Endothelial cell of umbilical vein (primary cell): ENCODE results near the gene RANBP3. TPM values are rescaled to one million over a fixed set of nuclear protein-coding genes. Genes with fewer than 3 reads are reported as not detected.

Source experiments
- BruUV-seq: library from RNA; stranded (reverse); fragments of 400-500 nt; replicated peaks from 2 replicates; lab custom pipeline; 2021; lab: Mats Ljungman, UMichigan
- CTCF ChIA-PET: fragments of 300-600, 350-600 bp; sonication (Branson Sonifier 250); formaldehyde crosslinking; loops from one replicate; lab custom pipeline; 2021; ENCODE audit warnings: antibody characterized with exemption, inconsistent platforms; lab: Charles Lee
- POLR2A ChIA-PET: fragments of 300-600, 350-600 bp; sonication (Branson Sonifier 250); formaldehyde crosslinking; loops from one replicate; lab custom pipeline; 2021; ENCODE audit warnings: antibody characterized with exemption, inconsistent platforms; lab: Charles Lee
- DNase-seq: peaks from one replicate; pipeline ENCODE4 v3.0.0-alpha.2; 2011; ENCODE audit warnings: low read depth, low spot score
- FAIRE-seq: peaks from 2 replicates; lab custom pipeline; 2011; peaks lifted over from hg19 to GRCh38; lab: Jason Lieb, UNC
- H2AFZ ChIP-seq: 2 replicates; pipeline ENCODE4 v1.6.0; 2012; ENCODE audit warnings: low read depth, low read length, control low read depth, inconsistent platforms
- H3K27ac ChIP-seq: 2 replicates; pipeline ENCODE4 v1.5.1; 2011; ENCODE audit warnings: low read depth, mild to moderate bottlenecking, control low read depth, low read length, moderate library complexity; ENCODE audit not compliant: insufficient read depth
- H3K27me3 ChIP-seq, 2 experiments: 2 replicates each; pipeline versions ENCODE4 v1.6.0 to v1.6.1; 2011; ENCODE audit warnings: low read length in 2 of 2, mixed read lengths in 1 of 2; ENCODE audit not compliant: control insufficient read depth in 2 of 2, insufficient read depth in 2 of 2
- H3K36me3 ChIP-seq, 2 experiments: 2 replicates in 1 of 2; 3 replicates in 1 of 2; pipeline ENCODE4 v1.5.1; 2011; ENCODE audit warnings: low read length in 2 of 2, mild to moderate bottlenecking in 1 of 2, moderate library complexity in 1 of 2; ENCODE audit not compliant: control insufficient read depth in 2 of 2, insufficient read depth in 2 of 2; ENCODE audit errors: extremely low read depth in 1 of 2
- H3K4me1 ChIP-seq: 3 replicates; pipeline ENCODE4 v1.5.1; 2011; ENCODE audit warnings: mild to moderate bottlenecking, low read length; ENCODE audit not compliant: control insufficient read depth, insufficient read depth; ENCODE audit errors: extremely low read depth
- H3K4me2 ChIP-seq: 2 replicates; pipeline ENCODE4 v1.6.1; 2011; ENCODE audit warnings: low read length, control low read depth, mixed read lengths; ENCODE audit not compliant: insufficient read depth
- H3K4me3 ChIP-seq, 3 experiments: fragments of 200-600 bp in 1 of 3; sonication (generic), shearing (Covaris generic) in 1 of 3; replicated peaks in 1 of 3; 2 replicates each; pipeline ENCODE4 v1.5.1; 2011 to 2016; ENCODE audit warnings: control low read depth in 3 of 3, low read length in 3 of 3, mild to moderate bottlenecking in 2 of 3, inconsistent platforms in 1 of 3, low read depth in 1 of 3, moderate library complexity in 1 of 3; ENCODE audit not compliant: insufficient read depth in 1 of 3
- H3K79me2 ChIP-seq: 2 replicates; pipeline ENCODE4 v1.6.0; 2012; ENCODE audit warnings: low read length, inconsistent platforms; ENCODE audit not compliant: control insufficient read depth, insufficient read depth
- H3K9ac ChIP-seq: replicated peaks from 2 replicates; pipeline ENCODE3; 2011; ENCODE audit warnings: low read length, control low read depth; ENCODE audit not compliant: insufficient read depth; ENCODE audit errors: extremely low read depth
- H3K9me1 ChIP-seq: replicated peaks from 3 replicates; pipeline ENCODE4 v1.6.0; 2011; ENCODE audit warnings: mild to moderate bottlenecking, low read length; ENCODE audit not compliant: control insufficient read depth, insufficient read depth; ENCODE audit errors: extremely low read depth
- H3K9me3 ChIP-seq: replicated peaks from 2 replicates; pipeline ENCODE4 v1.5.1; 2012; ENCODE audit warnings: low read length, inconsistent platforms; ENCODE audit not compliant: control insufficient read depth, insufficient read depth
- H4K20me1 ChIP-seq: replicated peaks from 2 replicates; pipeline ENCODE3; 2011; ENCODE audit warnings: mild to moderate bottlenecking, low read length; ENCODE audit not compliant: control insufficient read depth, insufficient read depth; ENCODE audit errors: extremely low read depth
- CTCF ChIP-seq, 2 donors: IDR thresholded peaks; 1 replicate in 1 of 2; 2 replicates in 1 of 2; pipeline ENCODE4 v1.5.1; 2011; ENCODE audit warnings: low read length in 2 of 2, mild to moderate bottlenecking in 2 of 2, moderate library complexity in 2 of 2, control low read depth in 1 of 2, inconsistent platforms in 1 of 2, low read depth in 1 of 2; ENCODE audit not compliant: insufficient read depth in 1 of 2; ENCODE audit errors: extremely low read depth in 1 of 2
- EZH2 ChIP-seq: IDR thresholded peaks from 2 replicates; pipeline ENCODE4 v1.6.1; 2012; ENCODE audit warnings: borderline replicate concordance, low read depth, mild to moderate bottlenecking, moderate library complexity, low read length, inconsistent platforms; ENCODE audit not compliant: severe bottlenecking
- FOS ChIP-seq: IDR thresholded peaks from 2 replicates; pipeline ENCODE4 v1.6.1; 2011; ENCODE audit warnings: mild to moderate bottlenecking, low read length, moderate library complexity, borderline replicate concordance; ENCODE audit not compliant: insufficient read depth
- GATA2 ChIP-seq: IDR thresholded peaks from 2 replicates; pipeline ENCODE4 v1.7.0; 2011; ENCODE audit warnings: low read depth, mild to moderate bottlenecking, moderate library complexity, mixed read lengths, low read length; ENCODE audit not compliant: insufficient read length, insufficient read depth
- JUN ChIP-seq: IDR thresholded peaks from 2 replicates; pipeline ENCODE4 v1.6.1; 2011; ENCODE audit warnings: borderline replicate concordance, low read depth; ENCODE audit not compliant: insufficient read length, insufficient read depth
- MAX ChIP-seq: IDR thresholded peaks from 2 replicates; pipeline ENCODE4 v1.6.1; 2011; ENCODE audit not compliant: insufficient read depth, insufficient read length
- MYC ChIP-seq: IDR thresholded peaks from one replicate; pipeline ENCODE4 v1.6.1; 2011; ENCODE audit warnings: mild to moderate bottlenecking, low read depth, low read length
- POLR2A ChIP-seq: IDR thresholded peaks from 2 replicates; pipeline ENCODE4 v1.6.1; 2012; ENCODE audit warnings: low read depth, mild to moderate bottlenecking, control low read depth, low read length
- POLR2AphosphoS5 ChIP-seq: IDR thresholded peaks from 2 replicates; pipeline ENCODE4 v1.6.1; 2012; ENCODE audit warnings: low read depth, mild to moderate bottlenecking, control low read depth, low read length, moderate library complexity; ENCODE audit not compliant: insufficient read depth
- dilution Hi-C: fragments of 300-500 bp; cut with MboI; formaldehyde crosslinking; loops from one replicate; pipeline ENCODE4 v1.15.0; 2019; ENCODE audit warnings: low sequenced_read_pairs; ENCODE audit not compliant: extremely low pct_ligation_motif_present
- intact Hi-C: fragments of 100-400 bp; cut with micrococcal nuclease; formaldehyde crosslinking; loops from one replicate; pipeline ENCODE4 v1.10.0; 2022
- polyA plus RNA-seq, 4 experiments: library from polyadenylated mRNA; depleted of rRNA in 3 of 4; stranded (reverse) in 3 of 4; unstranded in 1 of 4; fragments of >200 nt; gene quantifications; 2 replicates each; pipeline versions ENCODE4 v1.2.1 to v1.2.3, GENCODE V29; 2011 to 2012; ENCODE audit warnings: missing spikeins in 1 of 4
- total RNA-seq: library from RNA; stranded (reverse); gene quantifications from 2 replicates; pipeline ENCODE4 v1.2.3, GENCODE V29; 2021

RANBP3 gene
- total and polyA plus RNA-seq, 2 donors (not counting 3 experiments of a cell fraction or from before 2014, with no cell fraction given) = 72.3 to 85.3 TPM

GRCh38 chr19:6012426-6013170, 34.7 kb upstream of the RANBP3 start:
- Histone ChIP-seq H3K4me1 (peaks cover 14% of the 10 kb centered on the region), H3K9me3 (no peaks in the 10 kb centered on the region), H3K4me3 (no peak overlapping the region), H3K27me3 (no peaks in the 10 kb centered on the region), H4K20me1 (no peaks in the 10 kb centered on the region), H3K4me2 (no peak overlapping the region), H3K9me1 (no peaks in the 10 kb centered on the region), H2AFZ (no peak overlapping the region), H3K9ac (no peak overlapping the region), H3K36me3 (peaks cover 0 to 3% of the 10 kb centered on the region in 2 experiments), H3K27ac (no peak overlapping the region), H3K79me2 (no peaks in the 10 kb centered on the region)
- ChIA-PET CTCF (interaction anchor here (1.3 to 4.4 kb wide), 7 partner anchors 10 to 209 kb away, joined by 5 to 63 read pairs (median 8); no protein-coding TSS in a partner anchor), POLR2A (interaction anchor here (1.5 kb wide), 1 partner anchor 10 kb away, joined by 6 read pairs; no protein-coding TSS in a partner anchor)
- intact Hi-C loops = no loop called here
- DNase-seq (no peak), FAIRE-seq (no peak)
- dilution Hi-C loops = no loop called here
- TF ChIP-seq EZH2 = no peak
- TF ChIP-seq FOS = no peak
- TF ChIP-seq JUN = no peak
- TF ChIP-seq GATA2 = no peak
- TF ChIP-seq POLR2AphosphoS5 = no peak
- TF ChIP-seq MYC = no peak
- no peak for TF ChIP-seq MAX
- TF ChIP-seq POLR2A = no peak
- no peak for TF ChIP-seq CTCF (IDR thresholded peaks at IDR 0.05; ENCODE audit: extremely low read depth in 1 of 2, insufficient read depth in 1 of 2, low read depth in 1 of 2, low read length in 2 of 2)
- no TSS peak for BruUV-seq
